CD4-positive, alpha-beta T cell treated with Interleukin-1 beta for 1 hour (primary cell): ENCODE results near the gene TAAR8.
"Not testable (repeated sequence)": the region's sequence is repeated elsewhere in the genome, so short reads cannot be mapped to it uniquely, and the experiment has no call there.

Experiments
- DNase-seq, 2 donors: peaks; one replicate each; pipeline ENCODE4 v3.0.0-alpha.2; 2020 to 2022

The TAAR8 gene

GRCh38 chr6:132552372-132552771 lies at the start of gene TAAR8:
Gene TAAR8 (plus strand): TSS chr6:132552672. CDS start chr6:132552693, 21 bp downstream.
- DNase-seq, result no peak

- DNase-seq, result no peak
Observed at GRCh38 chr6:132504757-132505156, 47.7 kb upstream of the TAAR8 start.

- DNase-seq, result no peak
Observed at GRCh38 chr6:132505158-132505557, 47.3 kb upstream of the TAAR8 start.

GRCh38 chr6:132506461-132506860 lies 46.0 kb upstream of the TAAR8 start:
- no peak for DNase-seq

- no peak for DNase-seq
Observed at GRCh38 chr6:132506869-132507808, 45.3 kb upstream of the TAAR8 start.

GRCh38 chr6:132511210-132511830 lies 41.2 kb upstream of the TAAR8 start:
- no peak for DNase-seq

- no peak for DNase-seq
Observed at GRCh38 chr6:132511831-132512220, 40.6 kb upstream of the TAAR8 start.

GRCh38 chr6:132512342-132512637 lies 40.2 kb upstream of the TAAR8 start:
- DNase-seq, result no peak

GRCh38 chr6:132512638-132513632 lies 39.5 kb upstream of the TAAR8 start, which contains the start of gene STX7:
Gene STX7 (minus strand): TSS chr6:132513116. CDS start chr6:132503530, 9,586 bp downstream.
- DNase-seq, result peak; percentile 88

- DNase-seq, result no peak
Observed at GRCh38 chr6:132513831-132514545, 38.5 kb upstream of the TAAR8 start.

GRCh38 chr6:132515386-132515785 lies 37.1 kb upstream of the TAAR8 start:
- no peak for DNase-seq

- no peak for DNase-seq
Observed at GRCh38 chr6:132520953-132521352, 31.5 kb upstream of the TAAR8 start.

GRCh38 chr6:132524646-132525045 lies 27.8 kb upstream of the TAAR8 start:
- no peak for DNase-seq

GRCh38 chr6:132525866-132526265 lies 26.6 kb upstream of the TAAR8 start:
- no peak for DNase-seq

- DNase-seq, result no peak
Observed at GRCh38 chr6:132526461-132526860, 26.0 kb upstream of the TAAR8 start.

- no peak for DNase-seq
Observed at GRCh38 chr6:132527791-132528190, 24.7 kb upstream of the TAAR8 start.

GRCh38 chr6:132530293-132530974 lies 22.0 kb upstream of the TAAR8 start:
- DNase-seq, result peak; percentile 56 to 69

- not testable (repeated sequence) for DNase-seq
Observed at GRCh38 chr6:132534546-132534945, 17.9 kb upstream of the TAAR8 start.

- DNase-seq, result no peak
Observed at GRCh38 chr6:132537145-132537544, 15.3 kb upstream of the TAAR8 start.

- no peak for DNase-seq
Observed at GRCh38 chr6:132537977-132538376, 14.5 kb upstream of the TAAR8 start, which contains the start of gene TAAR9. Gene TAAR9 (plus strand): TSS chr6:132538277. CDS start chr6:132538290, 13 bp downstream.

GRCh38 chr6:132544826-132545225 lies 7.6 kb upstream of the TAAR8 start:
- no peak for DNase-seq
